ENCODE data around the gene ZNF195.
"Not testable (repeated sequence)": the region's sequence is repeated elsewhere in the genome, so short reads cannot be mapped to it uniquely, and the experiment has no call there.

The ZNF195 gene

GRCh38 chr11:3346587-3346986 is 32.4 kb downstream of the ZNF195 start:
- DNase-seq, result no peak

GRCh38 chr11:3345736-3346135 is 33.2 kb downstream of the ZNF195 start:
- DNase-seq, result no peak

GRCh38 chr11:3344327-3345174 is 34.4 kb downstream of the ZNF195 start:
- no peak for DNase-seq

GRCh38 chr11:3342709-3343108 is 36.2 kb downstream of the ZNF195 start:
- DNase-seq, result no peak

GRCh38 chr11:3341298-3341697 is 37.6 kb downstream of the ZNF195 start:
- no peak for DNase-seq

- no peak for DNase-seq
Observed at GRCh38 chr11:3340025-3340424, 38.9 kb downstream of the ZNF195 start.

- DNase-seq, result no peak
Observed at GRCh38 chr11:3339340-3339624, 39.7 kb downstream of the ZNF195 start.

GRCh38 chr11:3338569-3339339 is 40.2 kb downstream of the ZNF195 start:
- no peak for DNase-seq

GRCh38 chr11:3336420-3336819 is 42.5 kb downstream of the ZNF195 start:
- not testable (repeated sequence) for DNase-seq

GRCh38 chr11:3333157-3333556 is 45.8 kb downstream of the ZNF195 start:
- DNase-seq, result not testable (repeated sequence)

GRCh38 chr11:3331078-3331477 is 47.9 kb downstream of the ZNF195 start:
- DNase-seq, result not testable (repeated sequence)

GRCh38 chr11:3330064-3330463 is 48.9 kb downstream of the ZNF195 start:
- not testable (repeated sequence) for DNase-seq

GRCh38 chr11:3328503-3328902 is 50.4 kb downstream of the ZNF195 start:
- not testable (repeated sequence) for DNase-seq

- not testable (repeated sequence) for DNase-seq
Observed at GRCh38 chr11:3326450-3326849, 52.5 kb downstream of the ZNF195 start.

GRCh38 chr11:3324724-3325123 is 54.2 kb downstream of the ZNF195 start:
- not testable (repeated sequence) for DNase-seq

All from NCI-H1417 treated with DMSO at 0.1 percent for 48 hours (cell line).